WERI-Rb-1 (cell line): ENCODE results near the gene RPLP2.

Source experiments
- DNase-seq: peaks from one replicate; pipeline ENCODE4 v3.0.0-alpha.2; 2020
- H3K27ac ChIP-seq: fragments of 250-450 bp; sonication (Bioruptor Pico); 2 replicates; pipeline ENCODE4 v1.5.1; 2020; ENCODE audit warnings: mild to moderate bottlenecking, moderate library complexity
- H3K27me3 ChIP-seq: fragments of 250-450 bp; sonication (Bioruptor Pico); 2 replicates; pipeline ENCODE4 v1.5.1; 2021; ENCODE audit warnings: mild to moderate bottlenecking, low read depth, moderate library complexity; ENCODE audit not compliant: insufficient read depth, severe bottlenecking
- H3K36me3 ChIP-seq: fragments of 250-450 bp; sonication (Bioruptor Pico); 2 replicates; pipeline ENCODE4 v1.5.1; 2020; ENCODE audit warnings: mild to moderate bottlenecking, moderate library complexity
- H3K4me3 ChIP-seq: 2 replicates; pipeline ENCODE4 v1.5.1; 2011; ENCODE audit warnings: low read depth, mild to moderate bottlenecking, control low read depth, low read length
- H3K9me3 ChIP-seq: fragments of 250-450 bp; sonication (Bioruptor Pico); 2 replicates; pipeline ENCODE4 v1.5.1; 2021; ENCODE audit warnings: mild to moderate bottlenecking, moderate library complexity; ENCODE audit not compliant: severe bottlenecking
- TF ChIP-seq, protein P1 (sequence below): IDR thresholded peaks from 2 replicates; pipeline ENCODE4 v1.5.1; 2011; ENCODE audit warnings: low read depth, mild to moderate bottlenecking, control low read depth, inconsistent platforms, low read length

Gene RPLP2

DNA sequence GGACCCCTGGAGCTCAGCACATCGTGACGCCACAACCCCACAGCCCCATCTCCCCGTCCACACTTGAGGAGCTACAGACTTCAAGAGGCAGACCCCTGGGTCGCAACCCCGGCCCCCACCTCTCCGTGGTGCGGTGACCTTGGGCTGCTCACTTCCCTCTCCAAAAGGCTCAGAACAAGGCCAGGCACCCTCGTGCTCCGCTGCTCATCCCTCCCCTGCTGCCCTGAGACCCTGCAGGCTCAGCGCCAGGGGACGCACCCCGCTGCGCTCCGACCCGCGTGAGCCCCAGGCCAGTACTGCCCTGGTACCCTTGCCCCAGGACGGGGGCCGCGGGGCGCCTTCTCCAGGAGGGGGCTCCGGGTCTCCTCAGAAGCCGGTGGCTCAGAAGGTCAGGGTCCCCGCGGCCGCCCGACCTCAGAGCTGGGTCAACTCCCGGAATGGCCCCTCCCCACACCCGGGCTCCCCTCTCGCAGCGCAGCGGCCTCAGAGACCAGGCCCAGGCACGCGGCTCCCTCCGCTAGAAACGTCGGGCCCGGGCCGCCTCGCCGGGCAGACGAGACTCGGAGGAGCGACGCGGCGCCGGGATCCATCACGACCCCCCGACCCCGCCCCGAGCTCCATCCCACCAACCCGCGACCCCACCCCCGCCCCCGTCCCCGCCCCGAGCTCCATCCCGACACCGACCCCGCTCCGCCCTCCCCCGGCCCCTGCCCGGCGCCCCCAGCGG lies 33.0 kb upstream of the RPLP2 start:
- peak overlapping the region; percentile 76 for H3K4me3 ChIP-seq
- TF ChIP-seq, protein P1, sequence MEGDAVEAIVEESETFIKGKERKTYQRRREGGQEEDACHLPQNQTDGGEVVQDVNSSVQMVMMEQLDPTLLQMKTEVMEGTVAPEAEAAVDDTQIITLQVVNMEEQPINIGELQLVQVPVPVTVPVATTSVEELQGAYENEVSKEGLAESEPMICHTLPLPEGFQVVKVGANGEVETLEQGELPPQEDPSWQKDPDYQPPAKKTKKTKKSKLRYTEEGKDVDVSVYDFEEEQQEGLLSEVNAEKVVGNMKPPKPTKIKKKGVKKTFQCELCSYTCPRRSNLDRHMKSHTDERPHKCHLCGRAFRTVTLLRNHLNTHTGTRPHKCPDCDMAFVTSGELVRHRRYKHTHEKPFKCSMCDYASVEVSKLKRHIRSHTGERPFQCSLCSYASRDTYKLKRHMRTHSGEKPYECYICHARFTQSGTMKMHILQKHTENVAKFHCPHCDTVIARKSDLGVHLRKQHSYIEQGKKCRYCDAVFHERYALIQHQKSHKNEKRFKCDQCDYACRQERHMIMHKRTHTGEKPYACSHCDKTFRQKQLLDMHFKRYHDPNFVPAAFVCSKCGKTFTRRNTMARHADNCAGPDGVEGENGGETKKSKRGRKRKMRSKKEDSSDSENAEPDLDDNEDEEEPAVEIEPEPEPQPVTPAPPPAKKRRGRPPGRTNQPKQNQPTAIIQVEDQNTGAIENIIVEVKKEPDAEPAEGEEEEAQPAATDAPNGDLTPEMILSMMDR = peak; percentile 22; the same call in 1 of the 2 replicates
- peaks cover 30% of the 10 kb centered on the region for H3K36me3 ChIP-seq
- DNase-seq = peak; percentile 64
- H3K27ac ChIP-seq = peak overlapping the region; percentile 88
- no peaks in the 10 kb centered on the region for H3K27me3 ChIP-seq
- no peaks in the 10 kb centered on the region for H3K9me3 ChIP-seq

DNA sequence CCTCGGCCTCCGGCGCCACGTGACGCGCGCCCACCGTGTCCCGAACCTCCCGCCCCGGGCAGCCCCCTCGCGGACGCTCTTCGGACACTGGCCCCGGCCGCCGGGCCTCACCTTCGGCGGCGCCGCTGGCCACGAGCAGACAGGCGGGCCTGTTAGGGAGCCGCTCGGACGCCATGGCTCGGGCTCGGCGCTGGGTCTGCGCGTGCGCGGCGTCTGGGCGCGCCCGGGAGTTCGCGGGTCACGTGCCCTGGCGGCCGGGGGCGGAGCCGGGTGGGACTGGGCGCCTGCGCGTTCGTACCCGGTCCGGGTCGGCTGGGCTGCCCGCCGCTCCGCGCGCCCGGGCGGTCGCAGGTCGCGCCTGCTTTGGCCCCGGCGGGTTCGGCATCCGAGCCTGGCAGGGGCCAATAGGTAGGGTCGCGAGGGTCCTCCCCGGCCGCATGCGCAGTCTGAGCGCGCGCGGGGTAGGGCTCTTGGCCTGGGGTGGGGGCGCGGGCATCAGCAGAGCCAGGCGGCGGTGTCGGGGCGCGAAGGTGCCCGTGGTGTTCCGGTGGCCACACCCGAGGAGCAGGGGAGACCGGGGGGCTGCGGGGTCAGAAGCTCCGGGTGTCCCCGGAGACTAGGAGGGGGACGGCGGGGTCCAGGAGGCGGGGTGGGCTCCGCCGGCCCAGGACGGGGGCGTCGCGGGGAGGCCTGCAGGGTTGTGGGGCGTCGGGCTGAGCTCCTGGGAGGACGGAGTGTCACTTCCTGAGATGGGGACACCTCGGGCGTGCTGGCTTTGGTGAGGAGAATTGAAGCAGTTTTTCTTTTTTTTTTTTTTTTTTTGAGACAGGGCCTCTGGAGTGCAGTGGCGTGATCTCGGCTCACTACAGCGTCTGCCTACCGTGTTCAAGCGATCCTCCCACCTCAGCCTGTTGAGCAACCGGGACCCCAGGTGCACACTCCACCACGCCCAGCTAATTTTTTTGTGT lies 32.2 kb upstream of the RPLP2 start, which contains the start of gene GATD1:
Gene GATD1, minus strand, starts transcription at position 200 of the 968 bp plus-strand sequence. Its CDS starts 25 bp downstream, at position 175.
- Histone ChIP-seq H3K4me3 (peak within 1 kb of the TSS; percentile 76), H3K27ac (peak within 1 kb of the TSS; percentile 88), H3K27me3 (no peaks in the 10 kb centered on the region), H3K9me3 (no peaks in the 10 kb centered on the region), H3K36me3 (peaks cover 26% of the 10 kb centered on the region)
- peak; percentile 91 for DNase-seq
- TF ChIP-seq, protein P1 = no peak

DNA sequence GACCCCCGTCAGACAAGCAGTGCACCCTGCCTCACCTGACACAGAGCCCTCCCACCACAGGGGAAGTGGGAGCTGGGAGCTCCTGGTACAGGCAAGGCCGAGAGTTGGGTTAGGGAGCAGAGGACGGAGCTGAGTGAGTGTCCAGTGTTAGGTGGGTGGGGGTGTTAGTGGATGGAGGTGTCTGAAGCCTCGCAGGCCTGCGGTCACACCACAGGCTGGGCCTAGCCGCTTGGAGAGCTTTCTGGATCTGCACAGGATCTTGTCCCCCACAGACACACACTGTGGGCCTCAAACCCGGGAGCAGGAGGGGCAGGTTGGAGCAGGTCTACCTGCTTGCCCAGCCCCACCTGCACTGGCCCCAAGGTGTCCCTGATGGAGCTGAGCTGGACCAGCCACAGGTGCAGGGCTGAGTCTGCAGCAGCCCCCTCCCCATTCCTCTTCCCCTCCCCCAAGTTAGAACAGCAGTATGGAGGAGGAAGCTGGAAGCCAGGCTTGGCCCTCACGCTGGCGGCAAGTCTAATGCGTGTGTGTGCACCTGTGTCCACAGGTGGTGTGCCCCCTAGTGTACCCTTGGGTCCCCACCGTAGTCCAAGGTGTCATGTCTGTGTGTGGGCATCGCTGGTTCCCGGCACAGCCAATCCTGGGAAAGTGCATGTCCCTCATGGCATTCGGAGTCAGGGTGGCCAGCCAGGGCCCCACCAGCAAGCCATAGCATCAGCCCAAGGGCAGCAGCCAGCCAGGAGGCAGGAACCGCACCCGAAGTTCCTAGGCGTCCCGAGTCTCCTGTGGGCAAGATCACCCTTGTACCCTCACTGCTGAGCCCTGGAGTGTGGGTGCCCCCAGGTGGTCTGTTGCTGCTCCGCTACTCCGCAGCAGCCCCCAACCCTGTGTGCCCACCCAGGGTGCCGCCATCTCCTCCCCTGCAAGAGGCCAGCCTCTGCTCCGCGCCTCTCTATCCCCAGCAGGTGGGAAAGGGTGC lies 30.5 kb upstream of the RPLP2 start:
- Histone ChIP-seq H3K9me3 (no peaks in the 10 kb centered on the region), H3K4me3 (no peak overlapping the region), H3K36me3 (peaks cover 9% of the 10 kb centered on the region), H3K27me3 (no peaks in the 10 kb centered on the region), H3K27ac (no peak overlapping the region)
- no peak for DNase-seq
- TF ChIP-seq, protein P1 = 0 out of 2 replicates have a peak, but pooled peaks have one; percentile 17

DNA sequence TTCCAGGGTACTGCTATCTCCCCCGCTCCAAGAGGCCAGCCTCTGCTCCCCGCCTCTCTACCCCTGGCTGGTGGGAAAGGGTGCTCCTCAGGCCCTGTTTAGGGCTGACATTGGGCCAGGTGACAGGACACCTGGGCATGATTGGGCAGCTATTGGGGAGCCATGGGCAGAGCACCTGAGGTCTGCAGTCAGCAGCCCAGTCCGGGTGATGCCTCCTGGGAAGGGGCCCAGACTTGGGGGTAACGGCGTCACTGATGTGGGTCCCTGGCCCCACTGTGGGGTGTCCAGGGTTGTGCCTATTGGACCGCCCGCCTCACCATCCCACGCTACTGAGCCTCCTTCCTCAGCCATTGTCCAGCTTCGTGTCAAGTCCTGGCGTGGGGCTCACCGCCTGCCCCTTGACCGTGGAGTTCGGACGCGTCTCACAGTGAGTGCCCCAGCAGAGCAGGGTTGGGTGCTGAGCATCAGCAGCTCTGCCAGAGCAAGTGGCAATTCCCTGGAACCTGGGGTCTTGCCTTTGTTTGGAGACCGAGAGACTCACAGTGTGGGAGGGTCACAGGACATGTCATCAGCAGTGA lies 29.7 kb upstream of the RPLP2 start:
- Histone ChIP-seq H3K27me3 (no peaks in the 10 kb centered on the region), H3K9me3 (no peaks in the 10 kb centered on the region), H3K27ac (no peak overlapping the region), H3K4me3 (no peak overlapping the region), H3K36me3 (peaks cover 5% of the 10 kb centered on the region)
- DNase-seq = no peak
- TF ChIP-seq, protein P1 = no peak
